GM23338 (cell line): ENCODE data around the gene FTO. TPM values are rescaled to one million over a fixed set of nuclear protein-coding genes. Genes with fewer than 3 reads are reported as not detected.

Experiments
- ATAC-seq: fragments of 200-7000 bp; cut with Tn5 transposase; 3 replicates; pipeline ENCODE4 v1.9.1; 2020
- DNase-seq: peaks from one replicate; pipeline ENCODE4 v3.0.0-alpha.2; 2015; ENCODE audit warnings: low spot score
- H2AFZ ChIP-seq: fragments of 200-600 bp; sonication (generic); 2 replicates; pipeline ENCODE4 v1.8.0; 2016; ENCODE audit warnings: antibody characterized with exemption, mild to moderate bottlenecking, moderate library complexity
- H3F3A ChIP-seq: fragments of 200-600 bp; sonication (generic); replicated peaks from 2 replicates; pipeline ENCODE4 v1.8.0; 2017; ENCODE audit warnings: antibody characterized with exemption, mixed run types, low read depth
- H3K27ac ChIP-seq: fragments of 200-600 bp; sonication (generic); 2 replicates; pipeline ENCODE4 v1.6.1; 2016; ENCODE audit warnings: low read depth
- H3K27me3 ChIP-seq: fragments of 200-600 bp; sonication (generic); 2 replicates; pipeline ENCODE4 v1.8.0; 2016; ENCODE audit warnings: mild to moderate bottlenecking, mixed run types, moderate library complexity; ENCODE audit not compliant: insufficient read depth
- H3K36me3 ChIP-seq: fragments of 200-600 bp; sonication (generic); 2 replicates; pipeline ENCODE4 v1.8.0; 2016; ENCODE audit warnings: mild to moderate bottlenecking; ENCODE audit not compliant: insufficient read depth
- H3K4me1 ChIP-seq: fragments of 200-600 bp; sonication (generic); 2 replicates; pipeline ENCODE4 v1.8.0; 2016; ENCODE audit warnings: mild to moderate bottlenecking, moderate library complexity; ENCODE audit not compliant: insufficient read depth
- H3K4me2 ChIP-seq: fragments of 200-600 bp; sonication (generic); 2 replicates; pipeline ENCODE4 v1.7.1; 2017; ENCODE audit warnings: mixed run types
- H3K4me3 ChIP-seq: fragments of 200-600 bp; sonication (generic); 2 replicates; pipeline ENCODE4 v1.6.1; 2016; ENCODE audit warnings: mixed run types
- H3K79me2 ChIP-seq: fragments of 200-600 bp; sonication (generic); replicated peaks from 2 replicates; pipeline ENCODE4 v1.8.0; 2017; ENCODE audit warnings: mild to moderate bottlenecking; ENCODE audit not compliant: insufficient read depth
- H3K9me2 ChIP-seq: fragments of 200-600 bp; sonication (generic); 2 replicates; pipeline ENCODE4 v1.8.0; 2017; ENCODE audit not compliant: insufficient read depth
- H4K20me1 ChIP-seq: fragments of 200-600 bp; sonication (generic); replicated peaks from 2 replicates; pipeline ENCODE4 v1.8.0; 2017; ENCODE audit warnings: mild to moderate bottlenecking; ENCODE audit not compliant: insufficient read depth
- H3K27ac Mint-ChIP-seq: 2 replicates; pipeline ENCODE4 v1.8.0; 2020; ENCODE audit warnings: inconsistent platforms, mild to moderate bottlenecking, moderate library complexity, mixed read lengths
- H3K27me3 Mint-ChIP-seq: 3 replicates; pipeline ENCODE4 v1.8.0; 2022; ENCODE audit warnings: low read depth, mild to moderate bottlenecking, moderate library complexity, mixed read lengths, inconsistent platforms; ENCODE audit not compliant: insufficient read depth, poor library complexity
- H3K36me3 Mint-ChIP-seq: 3 replicates; pipeline ENCODE4 v1.8.0; 2021; ENCODE audit warnings: low read depth, mild to moderate bottlenecking, inconsistent platforms, moderate library complexity, mixed read lengths
- H3K4me1 Mint-ChIP-seq: 3 replicates; pipeline ENCODE4 v1.8.0; 2020; ENCODE audit warnings: mild to moderate bottlenecking, inconsistent platforms, mixed read lengths
- H3K4me3 Mint-ChIP-seq: 3 replicates; pipeline ENCODE4 v1.8.0; 2021; ENCODE audit warnings: moderate library complexity, mild to moderate bottlenecking, inconsistent platforms, mixed read lengths
- H3K9me3 Mint-ChIP-seq: 3 replicates; pipeline ENCODE4 v1.8.0; 2020; ENCODE audit warnings: moderate library complexity, mild to moderate bottlenecking, inconsistent platforms, mixed read lengths
- CREB1 ChIP-seq: fragments of 250-450 bp; sonication (Bioruptor Pico); IDR thresholded peaks from 2 replicates; pipeline ENCODE4 v1.5.0; 2020; ENCODE audit warnings: low read depth, mild to moderate bottlenecking, moderate library complexity
- CTCF ChIP-seq, 2 experiments: fragments of 200-600 bp in 1 of 2; sonication (generic) in 1 of 2; conservative IDR thresholded peaks; 2 replicates each; pipeline versions ENCODE4 v1.5.1 to v1.6.1; 2016 to 2017; ENCODE audit warnings: antibody characterized with exemption in 2 of 2, low read depth in 2 of 2, mild to moderate bottlenecking in 2 of 2, moderate library complexity in 1 of 2
- EZH2 ChIP-seq: fragments of 200-600 bp; sonication (generic); IDR thresholded peaks from one replicate; pipeline ENCODE4 v1.8.0; 2017; ENCODE audit warnings: antibody characterized with exemption, mild to moderate bottlenecking, low read depth; ENCODE audit not compliant: unreplicated experiment
- EZH2phosphoT487 ChIP-seq: fragments of 200-600 bp; sonication (generic); IDR thresholded peaks from one replicate; pipeline ENCODE4 v1.8.1; 2018; ENCODE audit warnings: antibody characterized with exemption; ENCODE audit not compliant: unreplicated experiment
- POLR2AphosphoS5 ChIP-seq: IDR thresholded peaks from 2 replicates; pipeline ENCODE4 v1.6.1; 2016; ENCODE audit warnings: antibody characterized with exemption, low read depth
- STAT1 ChIP-seq: IDR thresholded peaks from one replicate; pipeline ENCODE4 v1.6.1; 2016; ENCODE audit warnings: antibody characterized with exemption; ENCODE audit not compliant: unreplicated experiment
- ZNF331 ChIP-seq: fragments of 250-450 bp; sonication (Bioruptor Pico); IDR thresholded peaks from 2 replicates; pipeline ENCODE4 v1.5.0; 2020; ENCODE audit warnings: low read depth, mild to moderate bottlenecking, moderate library complexity
- polyA plus RNA-seq: library from polyadenylated mRNA; unstranded; fragments of >200 nt; fragmentation: Nextera tagmentation; extraction: Ambion mirVana; gene quantifications from 2 replicates; pipeline ENCODE4 v1.2.1, GENCODE V29; 2016
- total RNA-seq: library from RNA; depleted of rRNA; stranded (reverse); fragments of >200 nt; shearing (Covaris generic); gene quantifications from 2 replicates; pipeline ENCODE4 v1.2.3, GENCODE V29; 2014

The FTO gene
- total and polyA plus RNA-seq, 2 experiments from 2014 or later, result 17.7 to 69.6 TPM

DNA sequence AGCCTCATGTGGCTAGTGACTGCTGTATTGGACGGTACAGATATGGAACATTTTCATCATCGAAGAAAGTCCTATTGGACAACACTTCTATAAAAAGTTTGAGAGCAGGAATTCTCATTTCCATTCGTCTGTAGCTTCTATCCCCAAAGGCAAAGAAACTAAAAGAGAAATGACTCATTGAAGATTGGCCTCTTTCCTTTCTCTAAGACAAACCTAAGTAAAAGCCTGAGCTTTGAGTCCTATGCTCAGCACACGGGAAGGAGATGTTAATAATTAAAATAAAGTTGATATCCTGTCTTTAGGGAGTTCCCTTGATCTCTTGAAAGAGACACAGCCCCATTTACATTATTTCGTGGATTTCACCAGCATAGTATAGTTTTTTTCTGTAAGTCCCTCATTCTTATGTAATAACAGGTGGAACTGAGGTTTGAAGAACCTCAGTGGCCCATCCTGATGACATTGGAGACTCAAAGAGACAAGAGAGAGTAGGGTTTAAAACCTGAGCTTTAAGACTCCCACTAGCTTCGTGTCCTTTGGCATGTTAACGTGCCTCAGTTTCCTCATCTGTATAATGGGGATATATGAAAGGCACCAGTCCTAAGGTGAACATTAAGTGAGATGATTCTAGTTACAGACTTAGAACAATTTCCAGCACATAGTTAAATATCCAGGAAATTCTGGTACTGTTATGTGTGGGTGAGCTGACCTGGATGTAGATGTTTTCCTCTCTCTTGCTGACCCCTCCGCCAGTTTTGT, 408.7 kb downstream of the FTO start:
- Mint-ChIP-seq H3K36me3 (peaks cover 8% of the 10 kb centered on the region; the same call in 2 of the 3 replicates), H3K4me3 (no peak overlapping the region), H3K4me1 (peaks cover 15% of the 10 kb centered on the region), H3K27me3 (peaks cover 7% of the 10 kb centered on the region), H3K27ac (no peak overlapping the region), H3K9me3 (no peaks in the 10 kb centered on the region)
- Histone ChIP-seq H3K36me3 (no peaks in the 10 kb centered on the region), H3K4me1 (0 out of 2 replicates have a peak, but pooled peaks cover 2% of the 10 kb centered on the region), H2AFZ (no peak overlapping the region), H3K79me2 (no peaks in the 10 kb centered on the region), H3K4me2 (no peak overlapping the region), H3F3A (no peaks in the 10 kb centered on the region), H3K27me3 (no peaks in the 10 kb centered on the region), H3K9me2 (peaks cover 8% of the 10 kb centered on the region; the same call in 1 of the 2 replicates), H3K4me3 (no peak overlapping the region), H3K27ac (no peak overlapping the region), H4K20me1 (no peaks in the 10 kb centered on the region)
- no peak for TF ChIP-seq STAT1
- no peak for TF ChIP-seq POLR2AphosphoS5
- TF ChIP-seq EZH2, result no peak
- TF ChIP-seq CTCF (conservative IDR thresholded peaks at IDR 0.05; ENCODE audit: low read depth in 2 of 2), result no peak
- DNase-seq (no peak), ATAC-seq (no peak)

DNA sequence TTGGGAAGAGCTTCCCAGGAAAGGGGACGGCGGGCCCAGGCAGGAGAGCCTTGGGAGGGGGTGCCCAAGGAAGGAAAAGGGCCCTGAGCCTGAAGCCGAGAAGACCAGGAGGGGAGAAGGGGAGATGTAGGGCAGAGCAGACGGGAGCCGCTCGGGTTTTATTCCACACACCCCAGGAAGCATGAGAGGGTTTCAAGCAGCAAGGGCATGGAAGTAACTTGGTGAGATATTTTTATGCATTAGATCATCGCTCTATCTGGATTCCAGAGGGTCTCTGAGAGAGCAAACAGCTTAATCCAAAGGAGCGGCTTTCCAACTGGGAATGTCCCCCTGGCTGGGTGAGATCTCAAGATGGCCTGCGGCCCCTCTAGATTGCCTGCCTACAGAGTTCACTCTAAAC, 411.6 kb downstream of the FTO start:
- peaks cover 20% of the 10 kb centered on the region for H3K4me1 Mint-ChIP-seq
- TF ChIP-seq EZH2phosphoT487, result no peak
- H3K9me3 Mint-ChIP-seq, result no peaks in the 10 kb centered on the region
- no peak for DNase-seq
- Histone ChIP-seq H3K79me2 (no peaks in the 10 kb centered on the region), H3K27ac (no peak overlapping the region), H3K27me3 (no peaks in the 10 kb centered on the region), H3K36me3 (no peaks in the 10 kb centered on the region), H3K4me3 (no peak overlapping the region), H4K20me1 (no peaks in the 10 kb centered on the region), H3F3A (no peaks in the 10 kb centered on the region), H3K4me1 (no peaks in the 10 kb centered on the region), H2AFZ (no peak overlapping the region), H3K4me2 (no peak overlapping the region), H3K9me2 (peaks cover 8% of the 10 kb centered on the region; the same call in 1 of the 2 replicates)
- no peak overlapping the region for H3K4me3 Mint-ChIP-seq
- ATAC-seq, result no peak
- no peak overlapping the region for H3K27ac Mint-ChIP-seq
- H3K36me3 Mint-ChIP-seq, result peaks cover 8% of the 10 kb centered on the region; the same call in 2 of the 3 replicates
- H3K27me3 Mint-ChIP-seq, result peaks cover 3% of the 10 kb centered on the region

DNA sequence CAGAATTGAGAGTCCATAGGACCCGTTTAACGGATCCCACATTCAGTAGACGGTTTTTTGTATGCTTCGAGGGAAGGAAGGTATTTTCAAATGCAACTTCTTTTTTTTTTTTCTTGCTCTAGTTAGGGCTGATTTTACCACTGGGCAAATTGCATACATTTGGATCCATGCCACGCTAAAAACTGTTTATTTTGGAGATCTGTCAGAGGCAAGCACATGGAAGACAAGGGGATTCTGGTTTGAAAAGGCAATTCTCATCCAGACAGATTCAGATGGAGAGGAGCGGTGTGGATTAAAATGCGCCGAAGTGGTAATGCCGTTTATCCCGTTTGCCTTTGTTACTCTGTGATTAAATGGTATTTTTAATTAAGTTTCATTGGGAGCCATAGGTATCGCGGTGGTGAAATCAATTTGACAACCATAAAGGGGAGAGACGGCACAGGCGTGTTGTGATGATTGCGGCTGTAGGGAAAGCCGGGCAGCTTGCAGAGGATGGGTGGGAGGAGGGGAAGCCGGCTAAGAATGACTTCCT, 412.2 kb downstream of the FTO start:
- ATAC-seq (peak; percentile 31; the same call in 1 of the 3 replicates), DNase-seq (no peak)
- no peaks in the 10 kb centered on the region for H4K20me1 ChIP-seq
- Mint-ChIP-seq H3K27ac (no peak overlapping the region), H3K4me3 (no peak overlapping the region), H3K27me3 (peaks cover 3% of the 10 kb centered on the region), H3K4me1 (peaks cover 20% of the 10 kb centered on the region), H3K36me3 (peaks cover 8% of the 10 kb centered on the region; the same call in 2 of the 3 replicates), H3K9me3 (no peaks in the 10 kb centered on the region)
- no peak overlapping the region for H3K27ac ChIP-seq
- no peak overlapping the region for H2AFZ ChIP-seq
- H3K79me2 ChIP-seq, result no peaks in the 10 kb centered on the region
- H3K4me3 ChIP-seq, result no peak overlapping the region
- H3K27me3 ChIP-seq, result no peaks in the 10 kb centered on the region
- peaks cover 8% of the 10 kb centered on the region; the same call in 1 of the 2 replicates for H3K9me2 ChIP-seq
- H3F3A ChIP-seq, result no peaks in the 10 kb centered on the region
- no peaks in the 10 kb centered on the region for H3K4me1 ChIP-seq
- TF ChIP-seq ZNF331 (no peak), EZH2phosphoT487 (no peak), CREB1 (CRISPR knock-in tag) (no peak)
- no peaks in the 10 kb centered on the region for H3K36me3 ChIP-seq
- no peak overlapping the region for H3K4me2 ChIP-seq
